Activated B cell treated with CpG ODN at 0.5 μM for 24 hours (primary cell): ENCODE data around the gene PTGS1. TPM values are rescaled to one million over a fixed set of nuclear protein-coding genes. Genes with fewer than 3 reads are reported as not detected.
A peak's percentile ranks its signal among the peaks of the same experiment; 100 is the strongest.

Experiments
- ATAC-seq: fragments of 200-7000 bp; cut with Tn5 transposase; one replicate; pipeline ENCODE4 v1.10.0; 2021; ENCODE audit warnings: low read depth, mild to moderate bottlenecking, moderate library complexity
- CTCF ChIA-PET: fragments of 350-600 bp; sonication (Branson Sonifier 250); formaldehyde crosslinking; loops from one replicate; lab custom pipeline; 2021; ENCODE audit warnings: antibody characterized with exemption; lab: Charles Lee
- POLR2A ChIA-PET: fragments of 350-600 bp; sonication (Branson Sonifier 250); formaldehyde crosslinking; loops from one replicate; lab custom pipeline; 2021; ENCODE audit warnings: antibody characterized with exemption; lab: Charles Lee
- DNase-seq: peaks from one replicate; pipeline ENCODE4 v3.0.0; 2022
- H3K27ac Mint-ChIP-seq: one replicate; pipeline ENCODE4 v1.8.0; 2020; ENCODE audit warnings: mixed read lengths
- H3K27me3 Mint-ChIP-seq: one replicate; pipeline ENCODE4 v1.8.0; 2021; ENCODE audit warnings: mixed read lengths
- H3K36me3 Mint-ChIP-seq: one replicate; pipeline ENCODE4 v1.8.0; 2021; ENCODE audit warnings: low read depth, mixed read lengths
- H3K4me1 Mint-ChIP-seq: one replicate; pipeline ENCODE4 v1.8.0; 2021; ENCODE audit warnings: mixed read lengths
- H3K4me3 Mint-ChIP-seq: one replicate; pipeline ENCODE4 v1.8.0; 2020; ENCODE audit warnings: mild to moderate bottlenecking, mixed read lengths
- H3K9me3 Mint-ChIP-seq: one replicate; pipeline ENCODE4 v1.8.0; 2020; ENCODE audit warnings: mixed read lengths
- intact Hi-C: fragments of 100-400 bp; cut with micrococcal nuclease; formaldehyde crosslinking; loops from one replicate; pipeline ENCODE4 v1.15.1; 2024
- total RNA-seq: library from RNA; stranded (reverse); gene quantifications from 2 replicates; pipeline ENCODE4 v1.2.3, GENCODE V29; 2022
- TF ChIP-seq, protein P1 (sequence below): fragments of 200-600 bp; IDR thresholded peaks from one replicate; pipeline ENCODE4 v1.8.0; 2022; ENCODE audit warnings: antibody characterized with exemption, mild to moderate bottlenecking

The PTGS1 gene
- total RNA-seq, 1 donor from 2014 or later = 9.4 TPM

DNA sequence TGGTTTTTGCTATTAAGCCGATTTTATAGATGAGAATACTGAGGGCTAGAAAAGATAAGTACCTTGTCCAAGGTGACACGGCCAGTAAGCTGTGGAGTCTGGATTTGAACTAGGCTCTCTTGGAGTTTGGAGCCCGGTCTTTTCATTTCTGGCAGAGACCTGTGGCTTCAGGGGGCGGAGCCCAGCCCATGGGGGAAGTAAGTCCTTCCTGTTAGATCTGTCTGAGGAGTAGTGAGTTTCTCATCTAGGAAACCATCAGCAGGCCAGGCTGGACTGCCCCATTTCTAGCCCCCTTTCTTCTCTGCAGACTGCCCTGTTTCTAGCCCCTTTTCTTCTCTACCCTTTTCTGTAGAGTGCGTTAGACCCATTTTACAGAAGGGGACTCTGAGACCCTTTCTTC, 521 bp upstream of the PTGS1 start:
- ATAC-seq (peak; percentile 48), DNase-seq (no peak)
- no peaks in the 10 kb centered on the region for H3K27me3 Mint-ChIP-seq
- H3K9me3 Mint-ChIP-seq = no peaks in the 10 kb centered on the region
- intact Hi-C loops = loop anchor here (10.0 kb wide), 1 partner anchor 106 kb away; the partner anchor contains the start of genes MRRF and RBM18
- POLR2A ChIA-PET = interaction anchor here (0.6 to 3.4 kb wide), 5 partner anchors 15 to 1259 kb away, joined by 3 to 16 read pairs (median 4); partner anchors contain the start of genes MRRF and RBM18
- H3K4me3 Mint-ChIP-seq = peak overlapping the region; percentile 84
- H3K36me3 Mint-ChIP-seq = no peaks in the 10 kb centered on the region
- peak overlapping the region; percentile 78 for H3K27ac Mint-ChIP-seq
- TF ChIP-seq, protein P1, sequence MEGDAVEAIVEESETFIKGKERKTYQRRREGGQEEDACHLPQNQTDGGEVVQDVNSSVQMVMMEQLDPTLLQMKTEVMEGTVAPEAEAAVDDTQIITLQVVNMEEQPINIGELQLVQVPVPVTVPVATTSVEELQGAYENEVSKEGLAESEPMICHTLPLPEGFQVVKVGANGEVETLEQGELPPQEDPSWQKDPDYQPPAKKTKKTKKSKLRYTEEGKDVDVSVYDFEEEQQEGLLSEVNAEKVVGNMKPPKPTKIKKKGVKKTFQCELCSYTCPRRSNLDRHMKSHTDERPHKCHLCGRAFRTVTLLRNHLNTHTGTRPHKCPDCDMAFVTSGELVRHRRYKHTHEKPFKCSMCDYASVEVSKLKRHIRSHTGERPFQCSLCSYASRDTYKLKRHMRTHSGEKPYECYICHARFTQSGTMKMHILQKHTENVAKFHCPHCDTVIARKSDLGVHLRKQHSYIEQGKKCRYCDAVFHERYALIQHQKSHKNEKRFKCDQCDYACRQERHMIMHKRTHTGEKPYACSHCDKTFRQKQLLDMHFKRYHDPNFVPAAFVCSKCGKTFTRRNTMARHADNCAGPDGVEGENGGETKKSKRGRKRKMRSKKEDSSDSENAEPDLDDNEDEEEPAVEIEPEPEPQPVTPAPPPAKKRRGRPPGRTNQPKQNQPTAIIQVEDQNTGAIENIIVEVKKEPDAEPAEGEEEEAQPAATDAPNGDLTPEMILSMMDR = no peak
- CTCF ChIA-PET = interaction anchor here (0.6 to 1.2 kb wide), 3 partner anchors 14 to 820 kb away, joined by 3 read pairs; no protein-coding TSS in a partner anchor
- peaks cover 28% of the 10 kb centered on the region for H3K4me1 Mint-ChIP-seq

DNA sequence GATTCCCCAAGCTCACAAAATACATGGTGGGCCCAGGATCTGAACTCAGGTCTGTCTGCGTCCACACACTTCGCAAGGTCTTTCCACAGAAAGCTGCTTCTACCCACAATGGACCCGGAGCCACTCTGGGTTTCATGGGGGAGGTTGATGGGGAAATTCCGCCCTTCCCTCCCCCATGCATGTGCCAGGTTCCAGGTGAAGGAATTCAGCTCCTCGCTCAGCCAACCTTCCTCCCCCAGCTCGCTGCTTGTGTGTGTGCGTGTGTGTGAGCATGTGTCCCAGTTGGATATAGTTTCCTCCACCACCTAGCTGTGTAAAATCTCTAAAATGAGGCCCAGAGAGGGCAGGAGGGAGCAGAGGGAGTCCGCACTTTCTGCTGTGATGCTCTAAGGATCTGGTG, 1.0 kb downstream of the PTGS1 start:
- POLR2A ChIA-PET = interaction anchor here (1.0 to 3.4 kb wide), 3 partner anchors 18 to 107 kb away, joined by 3 to 16 read pairs (median 4); partner anchors contain the start of genes MRRF and RBM18
- Mint-ChIP-seq H3K27ac (no peak overlapping the region), H3K36me3 (no peaks in the 10 kb centered on the region), H3K9me3 (no peaks in the 10 kb centered on the region), H3K27me3 (no peaks in the 10 kb centered on the region), H3K4me3 (peak overlapping the region; percentile 13), H3K4me1 (peaks cover 44% of the 10 kb centered on the region)
- DNase-seq (no peak), ATAC-seq (no peak)
- CTCF ChIA-PET = no interaction called here
- TF ChIP-seq, protein P1 = no peak
- intact Hi-C loops = loop anchor here (1.0 to 10.0 kb wide), 2 partner anchors 18 to 107 kb away; partner anchors contain the start of genes MRRF and RBM18

DNA sequence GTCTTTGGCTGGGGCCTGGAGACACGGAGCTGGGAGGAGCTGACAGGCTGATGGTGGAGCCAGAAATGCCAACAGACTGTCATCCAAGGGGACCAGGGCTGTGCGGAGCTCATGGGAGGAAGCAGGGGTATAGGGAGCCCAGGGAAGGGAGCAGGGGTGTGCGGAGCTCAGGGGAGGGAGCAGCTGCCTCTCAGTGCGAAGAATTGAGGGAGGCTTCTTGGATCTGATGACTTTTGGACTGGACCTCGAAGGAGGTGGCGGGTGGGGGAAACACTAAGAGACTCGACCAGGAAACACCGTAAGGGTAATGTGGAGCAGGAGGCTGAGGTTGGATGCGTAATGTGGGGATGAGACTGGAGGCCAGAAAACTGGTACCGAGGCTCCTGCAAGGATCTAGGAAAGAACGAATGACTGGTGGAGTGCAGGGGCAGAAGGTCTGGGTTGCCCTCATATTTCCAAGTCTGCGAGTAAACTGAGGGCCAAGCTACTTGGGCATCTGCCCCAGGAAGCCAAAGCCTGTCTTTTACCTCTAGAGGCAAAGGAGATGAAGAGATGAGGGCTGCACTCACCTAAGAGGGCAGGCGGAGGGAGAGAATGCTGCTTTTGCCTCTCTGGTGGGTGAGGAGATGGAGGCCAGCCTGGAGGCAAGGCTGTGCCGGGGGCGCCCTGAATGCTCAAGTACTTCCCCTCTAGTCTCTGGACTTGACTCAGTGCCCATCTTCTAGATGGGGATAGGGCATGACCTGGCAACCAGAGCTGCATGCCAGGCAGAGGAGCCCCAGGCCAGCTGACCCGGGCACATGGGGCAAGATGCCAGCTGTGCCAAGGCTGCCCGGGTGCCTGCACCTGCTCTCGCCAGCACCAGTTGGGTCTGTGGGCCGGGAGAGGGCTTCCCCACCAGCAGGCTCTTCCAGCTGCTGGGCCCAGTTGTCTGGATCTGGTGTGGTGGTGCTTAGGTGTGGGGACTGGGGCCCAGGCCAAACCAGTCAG, 2.3 kb downstream of the PTGS1 start:
- Mint-ChIP-seq H3K27ac (no peak overlapping the region), H3K9me3 (no peaks in the 10 kb centered on the region), H3K4me3 (no peak overlapping the region), H3K36me3 (peaks cover 2% of the 10 kb centered on the region), H3K27me3 (no peaks in the 10 kb centered on the region), H3K4me1 (peaks cover 57% of the 10 kb centered on the region)
- ChIA-PET CTCF (no interaction called here), POLR2A (no interaction called here)
- TF ChIP-seq, protein P1 = no peak
- intact Hi-C loops = loop anchor here (10.0 kb wide), 1 partner anchor 108 kb away; the partner anchor contains the start of genes MRRF and RBM18
- DNase-seq = no peak
- ATAC-seq = no peak

DNA sequence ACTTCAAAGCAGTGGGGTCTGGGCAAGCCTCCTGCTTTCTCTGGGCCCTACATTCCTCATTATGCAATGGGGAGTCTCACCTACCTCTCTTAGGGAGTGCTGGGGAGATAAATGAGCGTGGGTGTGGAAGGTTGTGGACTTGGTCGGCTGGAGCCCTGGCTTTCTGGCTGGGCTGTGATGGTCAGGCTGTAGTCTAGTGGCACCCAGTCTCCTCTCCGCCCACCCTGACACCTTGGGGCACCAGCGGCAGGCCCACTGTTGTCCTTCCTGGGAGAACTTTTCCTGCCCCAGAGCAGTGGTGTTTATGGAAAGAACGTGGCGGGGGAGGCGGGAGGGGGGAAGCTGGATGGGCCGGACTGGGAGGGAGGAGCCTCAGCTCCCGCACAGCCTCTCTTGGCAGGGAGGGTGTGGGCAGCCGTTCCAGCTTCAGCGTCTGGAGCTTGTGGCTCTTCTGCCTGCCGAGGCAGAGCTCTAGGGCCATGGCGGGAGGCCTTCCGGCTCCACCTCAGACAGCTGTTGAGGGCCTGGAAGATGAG, 4.1 kb downstream of the PTGS1 start:
- intact Hi-C loops = loop anchor here (10.0 kb wide), 1 partner anchor 110 kb away; the partner anchor contains the start of genes MRRF and RBM18
- no peaks in the 10 kb centered on the region for H3K27me3 Mint-ChIP-seq
- CTCF ChIA-PET = no interaction called here

More for the DNA sequence above, 4.1 kb downstream of the PTGS1 start:
- Mint-ChIP-seq H3K36me3 (peaks cover 20% of the 10 kb centered on the region), H3K9me3 (no peaks in the 10 kb centered on the region), H3K4me1 (peaks cover 58% of the 10 kb centered on the region), H3K4me3 (no peak overlapping the region), H3K27ac (no peak overlapping the region)
- POLR2A ChIA-PET = no interaction called here
- TF ChIP-seq, protein P1 = no peak
- ATAC-seq = no peak
- no peak for DNase-seq
